GM12878 (cell line): ENCODE measurements around the gene CA10.

Experiments
- EZH2 ChIP-seq: IDR thresholded peaks from 2 replicates; pipeline ENCODE4 v1.6.1; 2012; ENCODE audit warnings: low read depth, mild to moderate bottlenecking, control low read depth, inconsistent platforms, low read length, borderline replicate concordance; ENCODE audit not compliant: control insufficient read depth
- JUND ChIP-seq: IDR thresholded peaks from 2 replicates; pipeline ENCODE4 v1.6.1; 2012; ENCODE audit warnings: low read depth, mild to moderate bottlenecking, low read length, improper control_type of control experiment, moderate library complexity
- RCOR1 ChIP-seq: conservative IDR thresholded peaks from 2 replicates; pipeline ENCODE4 v1.6.1; 2012; ENCODE audit warnings: low read depth, low read length, improper control_type of control experiment
- SREBF1 ChIP-seq: IDR thresholded peaks from 2 replicates; pipeline ENCODE4 v1.6.1; 2012; ENCODE audit warnings: mild to moderate bottlenecking, low read length
- SUZ12 ChIP-seq: fragments of 200-600 bp; sonication (generic); IDR thresholded peaks from one replicate; pipeline ENCODE4 v1.6.1; 2018; ENCODE audit warnings: antibody characterized with exemption, mild to moderate bottlenecking; ENCODE audit not compliant: unreplicated experiment
- TF ChIP-seq, protein P1 (sequence below), 3 experiments: IDR thresholded peaks in 2 of 3; conservative IDR thresholded peaks in 1 of 3; 2 replicates each; pipeline ENCODE4 v1.5.1; 2011; ENCODE audit warnings: low read depth in 3 of 3, low read length in 3 of 3, mild to moderate bottlenecking in 3 of 3, control low read depth in 2 of 3, moderate library complexity in 2 of 3, inconsistent platforms in 1 of 3, mixed read lengths in 1 of 3; ENCODE audit not compliant: control insufficient read depth in 2 of 3, insufficient read depth in 1 of 3; ENCODE audit errors: extremely low read depth in 1 of 3

DNA sequence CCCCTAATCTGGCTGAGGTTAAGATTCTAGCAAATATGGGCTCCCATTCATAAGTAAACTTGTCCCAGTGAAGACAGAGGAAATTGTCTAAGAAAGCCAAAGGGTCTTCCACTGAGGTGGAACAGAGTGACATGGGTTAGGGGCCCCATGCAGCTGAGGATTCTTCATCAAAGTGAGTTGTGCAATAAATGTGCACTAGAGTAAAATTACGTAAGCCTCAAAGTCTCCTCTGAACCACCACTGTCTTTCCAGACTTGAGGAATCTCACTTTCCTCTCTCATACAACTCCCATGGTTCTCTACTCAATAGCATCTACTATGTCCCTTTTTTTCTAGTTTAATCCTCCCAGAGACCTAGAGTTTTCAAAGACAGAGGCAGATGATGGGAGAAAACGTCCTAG, 132.4 kb downstream of the CA10 start:
- TF ChIP-seq JUND, result no peak
- TF ChIP-seq EZH2, result no peak
- TF ChIP-seq SUZ12, result no peak
- TF ChIP-seq, protein P1, sequence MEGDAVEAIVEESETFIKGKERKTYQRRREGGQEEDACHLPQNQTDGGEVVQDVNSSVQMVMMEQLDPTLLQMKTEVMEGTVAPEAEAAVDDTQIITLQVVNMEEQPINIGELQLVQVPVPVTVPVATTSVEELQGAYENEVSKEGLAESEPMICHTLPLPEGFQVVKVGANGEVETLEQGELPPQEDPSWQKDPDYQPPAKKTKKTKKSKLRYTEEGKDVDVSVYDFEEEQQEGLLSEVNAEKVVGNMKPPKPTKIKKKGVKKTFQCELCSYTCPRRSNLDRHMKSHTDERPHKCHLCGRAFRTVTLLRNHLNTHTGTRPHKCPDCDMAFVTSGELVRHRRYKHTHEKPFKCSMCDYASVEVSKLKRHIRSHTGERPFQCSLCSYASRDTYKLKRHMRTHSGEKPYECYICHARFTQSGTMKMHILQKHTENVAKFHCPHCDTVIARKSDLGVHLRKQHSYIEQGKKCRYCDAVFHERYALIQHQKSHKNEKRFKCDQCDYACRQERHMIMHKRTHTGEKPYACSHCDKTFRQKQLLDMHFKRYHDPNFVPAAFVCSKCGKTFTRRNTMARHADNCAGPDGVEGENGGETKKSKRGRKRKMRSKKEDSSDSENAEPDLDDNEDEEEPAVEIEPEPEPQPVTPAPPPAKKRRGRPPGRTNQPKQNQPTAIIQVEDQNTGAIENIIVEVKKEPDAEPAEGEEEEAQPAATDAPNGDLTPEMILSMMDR (IDR thresholded peaks at IDR 0.05 in 2 of 3, conservative IDR thresholded peaks at IDR 0.05 in 1 of 3; ENCODE audit: control insufficient read depth in 2 of 3, extremely low read depth in 1 of 3, insufficient read depth in 1 of 3, low read depth in 3 of 3, low read length in 3 of 3), result no peak
- no peak for TF ChIP-seq RCOR1
- TF ChIP-seq SREBF1, result no peak
